Measurements from ENCODE around the gene TMC5. TPM values are rescaled to one million over a fixed set of nuclear protein-coding genes. Genes with fewer than 3 reads are reported as not detected.

TMC5 gene
- total RNA-seq, 4 donors from 2014 or later, result 1.1 to 2.0 (median 1.7) TPM

GRCh38 chr16:19424478-19424877 lies 6.8 kb downstream of the TMC5 start:
- Histone ChIP-seq H3K4me3 (no peak overlapping the region), H3K27ac (no peak overlapping the region), H3K27me3 (peaks cover 5% of the 10 kb centered on the region), H3K4me1 (no peaks in the 10 kb centered on the region), H3K36me3 (no peaks in the 10 kb centered on the region), H3K9me3 (no peaks in the 10 kb centered on the region)
- TF ChIP-seq POLR2A (IDR thresholded peaks at IDR 0.05) (no peak), POLR2AphosphoS5 (IDR thresholded peaks at IDR 0.05) (no peak), EP300 (IDR thresholded peaks at IDR 0.05) (no peak)
- TF ChIP-seq, protein P1, sequence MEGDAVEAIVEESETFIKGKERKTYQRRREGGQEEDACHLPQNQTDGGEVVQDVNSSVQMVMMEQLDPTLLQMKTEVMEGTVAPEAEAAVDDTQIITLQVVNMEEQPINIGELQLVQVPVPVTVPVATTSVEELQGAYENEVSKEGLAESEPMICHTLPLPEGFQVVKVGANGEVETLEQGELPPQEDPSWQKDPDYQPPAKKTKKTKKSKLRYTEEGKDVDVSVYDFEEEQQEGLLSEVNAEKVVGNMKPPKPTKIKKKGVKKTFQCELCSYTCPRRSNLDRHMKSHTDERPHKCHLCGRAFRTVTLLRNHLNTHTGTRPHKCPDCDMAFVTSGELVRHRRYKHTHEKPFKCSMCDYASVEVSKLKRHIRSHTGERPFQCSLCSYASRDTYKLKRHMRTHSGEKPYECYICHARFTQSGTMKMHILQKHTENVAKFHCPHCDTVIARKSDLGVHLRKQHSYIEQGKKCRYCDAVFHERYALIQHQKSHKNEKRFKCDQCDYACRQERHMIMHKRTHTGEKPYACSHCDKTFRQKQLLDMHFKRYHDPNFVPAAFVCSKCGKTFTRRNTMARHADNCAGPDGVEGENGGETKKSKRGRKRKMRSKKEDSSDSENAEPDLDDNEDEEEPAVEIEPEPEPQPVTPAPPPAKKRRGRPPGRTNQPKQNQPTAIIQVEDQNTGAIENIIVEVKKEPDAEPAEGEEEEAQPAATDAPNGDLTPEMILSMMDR (IDR thresholded peaks at IDR 0.05), result no peak
- no peak for DNase-seq (ENCODE audit: low spot score in 2 of 2)
- 92% methylated on average over 8 of the region's 8 CpGs for WGBS

- no peak for DNase-seq (ENCODE audit: low spot score in 2 of 2)
- Histone ChIP-seq H3K36me3 (no peaks in the 10 kb centered on the region), H3K9me3 (no peaks in the 10 kb centered on the region), H3K27ac (no peak overlapping the region), H3K4me3 (no peak overlapping the region), H3K27me3 (peaks cover 5% of the 10 kb centered on the region), H3K4me1 (peaks cover 3% of the 10 kb centered on the region)
- WGBS, result 92% methylated on average over 3 of the region's 3 CpGs
- TF ChIP-seq POLR2A (IDR thresholded peaks at IDR 0.05), result no peak
- TF ChIP-seq EP300 (IDR thresholded peaks at IDR 0.05), result no peak
- TF ChIP-seq, protein P1 (IDR thresholded peaks at IDR 0.05), result no peak
- no peak for TF ChIP-seq POLR2AphosphoS5 (IDR thresholded peaks at IDR 0.05)
These were observed 12.7 kb downstream of the TMC5 start for GRCh38 chr16:19430345-19430744.

GRCh38 chr16:19431636-19432340 lies 14.1 kb downstream of the TMC5 start:
- Histone ChIP-seq H3K27ac (no peak overlapping the region), H3K4me3 (no peak overlapping the region), H3K4me1 (peaks cover 3% of the 10 kb centered on the region), H3K27me3 (no peaks in the 10 kb centered on the region), H3K36me3 (no peaks in the 10 kb centered on the region), H3K9me3 (no peaks in the 10 kb centered on the region)
- no peak for DNase-seq (ENCODE audit: low spot score in 2 of 2)
- TF ChIP-seq EP300 (IDR thresholded peaks at IDR 0.05) (no peak), POLR2AphosphoS5 (IDR thresholded peaks at IDR 0.05) (no peak), POLR2A (IDR thresholded peaks at IDR 0.05) (no peak)
- TF ChIP-seq, protein P1 (IDR thresholded peaks at IDR 0.05), result no peak
- WGBS, result 71% methylated on average over 6 of the region's 6 CpGs

DNA sequence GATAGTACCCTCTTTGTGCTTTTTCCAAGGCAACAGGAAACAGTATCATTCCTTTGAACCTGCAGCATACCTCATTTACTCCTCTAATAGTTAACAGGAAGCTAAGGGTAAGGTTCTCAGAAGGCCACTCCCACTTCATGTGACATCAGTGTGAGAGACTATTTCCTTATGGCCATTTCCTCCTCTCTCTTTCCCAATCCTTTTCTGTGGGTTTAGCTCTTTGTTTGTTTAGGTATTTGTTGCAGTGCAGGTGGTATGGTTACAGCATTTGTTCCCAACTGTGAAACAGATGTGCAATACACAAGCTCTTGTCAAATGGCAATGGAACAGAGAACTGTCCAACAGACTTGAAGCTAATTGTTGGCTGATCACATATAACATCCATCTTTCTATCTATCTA lies 14.7 kb downstream of the TMC5 start:
- Histone ChIP-seq H3K36me3 (no peaks in the 10 kb centered on the region), H3K27ac (no peak overlapping the region), H3K9me3 (no peaks in the 10 kb centered on the region), H3K4me1 (peaks cover 3% of the 10 kb centered on the region), H3K27me3 (no peaks in the 10 kb centered on the region), H3K4me3 (no peak overlapping the region)
- no peak for DNase-seq (ENCODE audit: low spot score in 2 of 2)
- TF ChIP-seq, protein P1 (IDR thresholded peaks at IDR 0.05), result no peak
- TF ChIP-seq EP300 (IDR thresholded peaks at IDR 0.05), result no peak
- TF ChIP-seq POLR2AphosphoS5 (IDR thresholded peaks at IDR 0.05), result no peak
- TF ChIP-seq POLR2A (IDR thresholded peaks at IDR 0.05), result no peak

- H3K4me3 ChIP-seq, result no peak overlapping the region
- no peaks in the 10 kb centered on the region for H3K9me3 ChIP-seq
- H3K27me3 ChIP-seq, result no peaks in the 10 kb centered on the region
- H3K4me1 ChIP-seq, result peaks cover 3% of the 10 kb centered on the region
- WGBS, result 56% methylated on average over 1 of the region's 1 CpG
- H3K27ac ChIP-seq, result no peak overlapping the region
- DNase-seq (ENCODE audit: low spot score in 2 of 2), result no peak
- TF ChIP-seq, protein P1 (IDR thresholded peaks at IDR 0.05), result no peak
- TF ChIP-seq POLR2AphosphoS5 (IDR thresholded peaks at IDR 0.05), result no peak
- no peaks in the 10 kb centered on the region for H3K36me3 ChIP-seq
These were observed 16.9 kb downstream of the TMC5 start for GRCh38 chr16:19434584-19434983.
